Measurements from ENCODE around the gene GLIS1.

GLIS1 gene

DNA sequence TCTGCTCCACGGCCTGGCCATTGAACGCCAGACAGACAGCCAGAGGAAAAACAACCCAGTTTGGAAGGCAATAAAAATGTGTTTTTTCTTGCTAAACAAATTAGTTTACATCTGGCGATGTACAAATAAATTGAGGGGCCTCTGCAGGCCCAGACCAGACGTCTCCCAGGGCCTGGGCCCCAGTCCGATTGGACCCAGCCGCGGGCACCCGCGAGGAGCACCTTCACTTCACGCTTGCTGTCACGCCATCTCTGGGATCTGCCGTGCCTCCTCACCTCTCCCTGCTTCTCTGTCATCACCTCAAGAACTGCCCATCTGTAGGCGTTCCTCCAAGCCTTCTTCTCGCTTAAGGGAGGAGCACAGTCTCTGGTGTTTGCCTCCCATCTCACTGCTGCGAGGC, 61.5 kb downstream of the GLIS1 start:
- DNase-seq = no peak

DNA sequence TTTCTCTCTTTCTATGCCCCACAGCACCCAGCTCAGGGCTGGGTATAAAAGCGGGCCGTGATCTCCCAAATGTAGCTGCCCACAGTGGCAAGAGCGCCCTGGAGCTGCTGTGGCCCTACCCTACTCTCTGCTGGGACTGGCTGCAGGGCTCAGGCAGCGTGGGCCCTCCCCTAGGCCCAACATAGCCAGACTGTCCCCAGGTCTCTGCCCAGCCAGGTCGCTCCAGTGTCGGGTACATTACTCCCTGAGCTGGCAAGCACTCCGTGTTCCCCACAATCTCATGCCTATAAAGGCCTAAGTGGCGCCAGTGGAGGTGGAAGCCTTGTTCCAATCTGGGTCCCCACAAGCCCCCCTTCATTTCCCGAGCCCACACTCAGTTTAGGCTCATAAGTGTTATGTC, 66.2 kb downstream of the GLIS1 start:
- no peak for DNase-seq

DNA sequence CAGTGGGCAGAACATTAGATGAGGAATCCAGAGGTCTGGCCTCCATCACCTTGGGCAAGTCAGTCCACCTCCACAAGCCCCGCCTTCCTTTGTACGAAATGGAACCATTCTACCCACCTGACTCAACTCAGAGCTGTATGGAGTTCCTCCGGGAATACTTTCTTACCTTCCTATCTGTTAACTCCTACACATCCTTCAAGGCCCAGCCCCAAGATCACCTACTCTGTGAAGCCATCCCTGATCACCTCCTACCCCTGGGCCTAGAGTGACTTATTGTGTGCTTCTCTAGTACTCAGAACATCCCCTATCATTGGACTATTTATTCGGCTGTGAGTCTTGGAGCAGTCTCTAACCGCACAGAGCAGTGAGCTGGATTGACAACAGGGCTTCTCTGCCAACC, 66.7 kb downstream of the GLIS1 start:
- no peak for DNase-seq

DNA sequence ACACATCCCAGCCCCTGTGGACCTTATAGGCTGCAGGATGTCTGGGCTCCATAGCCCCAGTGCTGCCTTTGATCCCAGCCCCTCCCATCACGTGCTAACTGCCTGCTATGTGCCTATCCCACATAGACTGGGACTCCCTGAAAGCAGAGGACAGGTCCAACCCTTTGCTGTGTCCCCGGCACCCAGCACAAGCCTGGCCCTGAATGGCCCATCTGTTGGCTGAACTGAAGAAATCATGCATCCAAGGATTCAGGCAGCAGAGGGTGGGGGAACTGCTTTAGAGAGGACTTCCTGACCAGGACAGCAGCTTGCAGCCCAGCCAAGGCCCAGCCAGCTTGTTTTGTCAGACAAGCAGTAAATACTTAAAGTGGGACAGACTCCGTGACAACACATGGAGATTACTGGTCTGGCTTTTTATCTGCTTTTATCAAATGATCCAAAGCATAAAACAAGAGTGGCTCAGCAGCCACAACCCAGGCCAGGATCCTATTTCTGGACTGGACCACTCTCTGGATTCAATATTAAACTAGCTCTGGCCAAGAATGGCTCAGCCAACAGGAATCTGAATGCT, 69.3 kb downstream of the GLIS1 start:
- DNase-seq = peak in 1 of 14 donors; percentile 66

DNA sequence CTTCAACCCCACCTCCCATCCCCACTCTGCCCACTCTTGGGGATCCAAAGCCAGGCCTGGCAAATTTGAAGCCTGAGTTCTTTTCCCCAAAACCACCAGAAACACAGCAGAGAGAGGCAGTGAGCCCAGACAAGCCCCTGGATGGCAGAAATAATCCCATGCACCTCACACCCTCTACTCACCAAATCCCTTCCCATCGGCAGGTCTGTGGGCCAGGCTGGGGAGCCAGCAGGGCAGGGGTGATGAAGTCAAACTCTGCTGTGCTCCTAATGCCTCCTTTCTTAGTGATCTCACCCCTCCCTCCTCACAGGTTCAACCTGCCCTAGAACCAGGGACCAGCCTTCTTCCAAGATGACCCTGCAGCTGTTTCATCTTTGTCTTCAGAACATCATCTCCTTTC, 72.4 kb downstream of the GLIS1 start:
- DNase-seq = no peak

DNA sequence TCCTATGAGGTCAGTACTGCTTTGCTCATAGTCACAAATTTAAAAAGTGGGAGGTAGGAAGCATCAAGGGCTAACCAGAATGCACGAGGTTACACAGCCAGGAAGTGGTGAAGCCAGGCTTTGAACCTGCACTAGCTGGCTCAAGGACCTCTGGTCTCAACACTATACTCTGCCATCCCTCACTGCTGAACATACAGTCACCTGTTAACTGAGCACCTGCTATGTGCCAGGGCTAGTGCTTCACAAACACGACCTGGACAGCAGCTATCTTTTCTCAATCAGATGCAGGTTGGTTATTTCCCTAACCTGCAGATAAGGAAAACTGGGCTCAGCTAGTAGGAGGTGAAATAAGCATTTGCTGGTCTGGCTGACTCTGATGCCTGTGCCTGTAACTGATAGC, 73.0 kb downstream of the GLIS1 start:
- DNase-seq = no peak

DNA sequence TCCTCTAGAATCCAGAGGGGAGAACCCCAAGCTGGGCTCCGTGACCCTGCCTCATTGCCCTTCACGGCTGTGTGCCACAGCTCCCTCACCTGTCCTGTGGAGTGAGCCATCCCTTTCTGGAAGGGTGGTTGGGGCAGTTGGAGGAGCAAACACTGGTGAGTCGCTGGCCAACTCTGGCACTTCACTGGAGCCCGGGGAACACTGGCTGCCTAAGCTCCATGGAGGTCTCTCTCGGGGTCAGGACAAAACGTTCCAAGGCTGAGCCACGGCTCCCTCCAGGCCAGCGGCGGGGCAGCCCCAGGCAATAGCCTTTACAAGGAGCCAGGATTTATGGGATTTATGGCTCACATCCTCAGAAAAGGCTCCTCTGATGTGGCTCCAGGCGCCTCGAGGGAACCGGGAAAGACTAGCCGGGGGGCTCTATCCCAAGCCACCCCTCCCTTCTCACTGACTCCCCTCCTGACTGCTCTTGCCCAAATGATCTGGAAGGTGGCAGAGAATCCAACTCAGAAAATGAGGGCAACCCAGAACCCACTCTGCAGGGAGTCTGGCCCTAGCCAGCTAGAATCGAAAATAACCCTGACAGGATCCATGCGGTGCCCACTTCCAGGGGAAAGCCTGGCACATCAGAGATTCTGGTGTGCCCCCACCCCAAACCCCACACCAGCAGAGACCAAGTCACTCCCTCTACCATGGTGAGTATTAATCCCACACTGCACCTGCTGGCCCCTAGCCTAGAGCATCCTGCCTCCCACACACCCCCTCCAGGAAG, 75.2 kb downstream of the GLIS1 start:
- peak in 5 of 14 donors; percentile 7 to 83 (median 20) for DNase-seq

DNA sequence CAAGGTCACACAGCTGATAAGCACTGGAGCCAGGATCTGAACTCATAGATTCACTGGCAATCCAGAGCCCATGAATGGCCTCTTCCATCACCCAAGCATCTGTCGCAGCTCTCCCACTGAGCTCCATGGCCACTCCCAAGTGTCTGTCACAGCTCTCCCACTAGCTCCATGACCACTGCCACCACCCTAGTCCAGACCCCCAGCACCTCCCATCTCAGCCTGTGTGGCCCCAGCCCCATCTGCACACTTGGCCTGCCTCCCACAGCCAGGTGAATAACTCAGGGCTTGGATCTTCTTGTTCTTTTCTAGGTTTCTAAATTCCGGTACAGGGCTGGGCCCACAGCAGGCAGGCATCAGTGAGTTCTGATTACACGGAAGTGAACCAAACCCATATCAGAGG, 76.0 kb downstream of the GLIS1 start:
- no peak for DNase-seq

DNA sequence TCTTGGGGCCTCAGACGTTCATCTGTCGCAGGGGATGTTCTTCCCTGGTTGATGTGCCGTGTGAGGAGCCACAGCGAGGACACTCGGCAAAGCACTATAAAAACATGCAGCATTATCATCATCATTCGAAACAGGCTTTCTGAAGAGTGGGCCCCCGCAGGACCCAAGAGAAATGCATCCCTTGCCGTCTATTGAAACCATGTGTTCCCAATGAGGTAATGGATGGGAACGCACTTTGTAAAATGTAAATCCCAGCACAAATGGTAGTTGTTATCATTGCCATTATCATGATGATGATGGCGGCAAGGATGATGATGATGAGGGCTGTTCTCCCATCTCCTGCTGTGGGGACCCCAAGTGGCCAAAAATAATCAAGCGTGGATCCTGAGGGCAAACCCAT, 76.8 kb downstream of the GLIS1 start:
- no peak for DNase-seq

DNA sequence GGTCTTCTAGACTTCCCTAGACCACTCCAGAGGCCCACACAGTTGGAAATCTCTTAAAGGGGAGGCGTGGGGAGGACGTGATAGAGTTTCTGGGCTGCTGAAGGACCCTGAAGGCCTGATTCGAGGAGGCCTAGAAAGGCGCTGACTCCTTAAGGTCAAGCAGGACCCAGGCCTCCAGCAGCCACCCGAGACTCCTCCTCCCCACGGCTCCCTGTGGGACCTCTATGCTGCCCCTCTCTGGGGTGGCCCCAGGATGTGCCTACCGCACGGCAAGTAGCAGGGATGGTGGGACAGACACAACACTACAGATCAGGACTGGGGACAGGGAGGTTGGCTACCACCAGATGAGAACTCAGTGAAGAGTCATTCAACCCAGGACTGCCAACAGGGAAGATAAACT, 77.5 kb downstream of the GLIS1 start:
- no peak for DNase-seq

DNA sequence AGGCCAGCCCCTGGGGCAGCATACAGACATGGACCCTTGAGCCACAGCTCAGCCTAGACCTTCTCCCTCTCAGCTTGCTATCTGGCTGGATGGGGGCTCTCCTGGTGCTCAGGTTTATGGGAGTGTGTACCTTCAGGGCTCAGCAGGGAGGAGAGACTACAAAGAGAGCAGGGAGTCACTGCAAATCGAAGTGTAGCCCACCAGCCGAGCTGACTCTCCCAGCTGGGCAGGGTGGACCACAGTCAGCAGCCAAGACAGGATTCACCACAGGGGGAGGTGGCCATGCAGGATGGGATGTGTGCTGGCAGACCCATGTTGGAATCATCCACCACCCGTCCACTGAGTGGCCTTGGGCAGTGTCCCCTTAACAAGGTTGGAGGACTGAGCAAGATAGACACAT, 78.3 kb downstream of the GLIS1 start:
- DNase-seq = no peak

DNA sequence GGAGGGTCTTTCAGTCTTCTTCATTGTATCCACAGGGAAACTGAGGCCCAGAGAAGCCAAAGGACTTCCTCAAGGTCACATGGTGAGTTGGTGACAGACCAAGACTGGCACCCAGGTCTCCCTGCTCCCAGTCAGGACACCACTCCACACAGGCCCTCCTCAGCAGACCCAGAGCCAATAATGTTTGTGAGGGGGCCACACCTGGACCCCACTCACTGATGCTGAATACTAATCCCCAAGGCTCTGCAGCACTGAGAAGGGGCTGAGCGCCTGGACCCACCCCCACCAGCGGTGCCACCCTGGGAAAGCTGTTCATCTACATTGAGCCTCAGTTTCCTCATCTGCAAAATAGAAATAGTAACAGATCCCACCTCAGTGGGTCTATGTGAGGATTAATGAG, 79.5 kb downstream of the GLIS1 start:
- DNase-seq = no peak

DNA sequence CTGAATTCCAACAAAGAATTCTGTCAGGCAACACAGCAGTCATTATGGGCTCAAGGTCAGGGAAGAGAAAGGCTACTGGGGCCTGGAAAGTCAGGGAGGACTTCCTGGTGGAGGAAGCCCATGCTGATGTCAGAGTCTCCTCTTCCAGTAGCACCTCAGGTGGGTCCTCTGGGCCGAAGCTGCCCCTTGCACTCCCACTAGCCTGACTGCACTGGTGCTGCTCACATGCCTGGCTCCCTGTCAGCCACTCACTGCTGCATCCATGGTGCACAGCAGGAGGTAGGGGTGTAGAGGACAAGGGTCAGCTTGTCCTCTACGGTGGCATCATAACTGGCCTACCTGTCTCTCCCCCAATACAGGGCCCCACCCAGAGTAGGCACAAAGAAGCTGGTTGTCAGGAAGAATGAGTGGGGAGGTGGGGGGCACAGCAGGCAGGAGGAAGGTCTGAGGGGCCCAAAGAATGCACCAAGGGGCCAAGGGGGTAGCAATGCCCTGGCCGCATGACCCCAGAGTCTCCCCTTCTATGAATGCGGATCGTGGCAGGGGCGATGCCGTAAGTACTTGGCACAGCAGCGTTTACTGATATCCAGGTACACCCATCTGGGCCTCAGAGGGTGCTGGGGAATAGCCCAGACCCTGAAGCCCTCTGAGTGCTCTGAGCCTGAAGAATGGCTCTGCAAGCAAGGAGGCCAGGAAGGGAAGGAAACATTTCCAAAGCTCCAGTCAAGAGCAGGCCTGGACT, 80.3 kb downstream of the GLIS1 start:
- no peak for DNase-seq

DNA sequence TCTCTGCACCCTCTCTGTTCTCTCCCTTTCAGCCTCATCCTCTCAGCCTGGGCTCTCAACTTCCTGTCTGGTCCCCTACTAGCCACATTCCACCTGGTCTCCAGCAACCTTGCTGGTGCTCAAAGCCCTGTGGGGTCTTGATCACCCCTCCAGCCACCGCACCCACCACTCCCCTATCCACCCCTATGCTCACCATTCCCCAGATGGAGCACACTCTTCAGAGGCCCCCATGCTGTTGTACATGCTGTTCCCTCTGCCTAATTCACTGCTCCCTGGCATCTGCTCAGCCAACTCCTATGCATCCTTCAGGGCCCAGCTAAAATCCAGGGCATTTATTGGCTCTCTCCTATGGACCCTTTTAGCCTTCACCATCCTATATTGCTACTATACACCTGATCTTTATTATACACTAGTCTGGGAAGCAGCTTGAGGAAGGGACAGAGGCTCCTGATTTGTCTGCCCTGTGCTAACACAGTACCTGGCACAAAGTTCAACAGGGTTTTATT, 81.0 kb downstream of the GLIS1 start:
- DNase-seq = no peak

DNA sequence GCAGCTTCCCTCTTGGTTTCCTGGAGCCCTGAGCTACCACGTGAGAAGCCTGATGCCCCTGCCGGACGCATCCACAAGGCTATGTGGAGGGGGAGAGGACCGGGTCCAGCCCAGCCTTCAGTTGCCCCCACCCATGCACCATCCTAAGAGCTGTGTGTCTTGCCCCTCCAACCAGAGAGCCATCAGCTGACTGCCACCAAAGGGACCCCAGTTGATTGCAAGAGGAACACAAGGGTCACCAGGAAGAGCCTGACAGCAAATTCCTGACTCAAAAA, 81.5 kb downstream of the GLIS1 start:
- peak in 2 of 14 donors; percentile 6 to 14 for DNase-seq

DNA sequence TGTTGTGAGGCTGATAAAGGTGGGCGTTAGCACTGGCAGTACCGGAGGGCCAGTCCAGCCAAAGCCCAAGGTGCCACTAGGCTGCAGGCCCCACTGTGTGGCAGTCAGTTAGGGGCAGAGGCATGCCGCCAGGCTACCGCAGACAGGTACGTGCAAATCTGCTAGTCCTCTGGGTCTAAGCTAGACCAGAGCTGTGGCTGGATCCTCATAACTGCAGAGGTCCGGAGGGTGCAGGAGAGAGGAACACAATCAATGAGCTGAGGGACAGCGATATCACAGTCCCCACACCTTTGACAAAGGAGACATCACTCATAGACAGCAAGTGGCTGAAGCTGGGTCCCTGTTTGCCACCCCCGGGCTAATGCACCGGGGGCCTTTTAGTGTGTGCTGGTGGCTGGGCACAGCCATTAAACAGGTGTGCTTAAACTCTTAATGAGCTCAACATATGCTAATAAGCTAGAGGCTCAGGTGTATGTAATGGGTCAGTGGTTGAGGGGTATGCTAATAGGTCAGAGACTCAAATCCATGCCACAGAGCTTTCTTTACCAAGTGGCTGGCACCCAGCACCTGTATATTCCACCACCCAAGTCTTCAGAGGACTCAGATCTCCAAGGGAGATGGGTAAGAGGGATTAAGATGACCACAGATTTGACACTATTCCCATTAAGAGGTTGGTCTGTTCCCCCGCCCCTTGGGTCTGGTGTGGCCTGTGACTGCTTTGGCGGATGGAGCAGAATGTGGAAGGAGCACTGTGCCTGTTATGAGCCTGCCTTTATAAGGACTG, 82.0 kb downstream of the GLIS1 start:
- DNase-seq = no peak

DNA sequence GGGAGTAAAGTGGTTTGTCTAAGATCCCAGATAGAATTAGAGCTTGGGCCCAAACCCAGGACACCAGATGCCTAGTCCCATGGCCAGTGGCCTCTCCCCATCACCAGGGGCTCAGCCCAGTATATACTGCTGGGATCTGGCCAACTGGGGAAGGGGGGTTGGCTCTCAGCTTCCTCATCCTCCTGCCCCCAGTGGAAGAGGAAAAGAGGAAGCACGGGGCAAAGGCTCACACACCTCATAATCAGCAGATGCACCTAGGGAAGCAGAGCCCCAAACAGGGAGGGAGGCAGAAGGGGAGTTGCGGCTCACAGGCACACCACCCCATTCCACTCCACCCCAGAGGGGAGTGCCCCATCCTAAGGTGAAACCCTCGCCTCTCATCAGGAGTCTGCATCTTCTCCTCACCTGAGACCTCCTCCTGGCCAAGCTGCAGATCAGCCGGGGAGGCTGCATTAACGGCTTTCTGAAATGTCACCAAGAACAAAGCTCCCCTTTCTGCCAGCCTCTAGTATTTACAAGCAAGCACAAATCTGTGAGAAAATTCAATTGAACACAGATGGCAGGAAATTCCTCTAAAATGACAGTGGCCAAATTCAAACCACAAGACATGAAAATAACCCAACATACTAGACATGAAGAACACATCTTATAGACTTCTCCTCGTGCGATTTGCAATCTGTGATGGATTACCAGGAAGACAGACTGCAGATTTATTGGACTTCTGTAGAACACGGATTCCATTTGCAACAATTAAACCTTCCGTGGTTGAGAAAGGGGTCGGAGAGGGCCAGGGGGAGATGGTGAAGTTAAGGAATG, 82.8 kb downstream of the GLIS1 start:
- DNase-seq = no peak

DNA sequence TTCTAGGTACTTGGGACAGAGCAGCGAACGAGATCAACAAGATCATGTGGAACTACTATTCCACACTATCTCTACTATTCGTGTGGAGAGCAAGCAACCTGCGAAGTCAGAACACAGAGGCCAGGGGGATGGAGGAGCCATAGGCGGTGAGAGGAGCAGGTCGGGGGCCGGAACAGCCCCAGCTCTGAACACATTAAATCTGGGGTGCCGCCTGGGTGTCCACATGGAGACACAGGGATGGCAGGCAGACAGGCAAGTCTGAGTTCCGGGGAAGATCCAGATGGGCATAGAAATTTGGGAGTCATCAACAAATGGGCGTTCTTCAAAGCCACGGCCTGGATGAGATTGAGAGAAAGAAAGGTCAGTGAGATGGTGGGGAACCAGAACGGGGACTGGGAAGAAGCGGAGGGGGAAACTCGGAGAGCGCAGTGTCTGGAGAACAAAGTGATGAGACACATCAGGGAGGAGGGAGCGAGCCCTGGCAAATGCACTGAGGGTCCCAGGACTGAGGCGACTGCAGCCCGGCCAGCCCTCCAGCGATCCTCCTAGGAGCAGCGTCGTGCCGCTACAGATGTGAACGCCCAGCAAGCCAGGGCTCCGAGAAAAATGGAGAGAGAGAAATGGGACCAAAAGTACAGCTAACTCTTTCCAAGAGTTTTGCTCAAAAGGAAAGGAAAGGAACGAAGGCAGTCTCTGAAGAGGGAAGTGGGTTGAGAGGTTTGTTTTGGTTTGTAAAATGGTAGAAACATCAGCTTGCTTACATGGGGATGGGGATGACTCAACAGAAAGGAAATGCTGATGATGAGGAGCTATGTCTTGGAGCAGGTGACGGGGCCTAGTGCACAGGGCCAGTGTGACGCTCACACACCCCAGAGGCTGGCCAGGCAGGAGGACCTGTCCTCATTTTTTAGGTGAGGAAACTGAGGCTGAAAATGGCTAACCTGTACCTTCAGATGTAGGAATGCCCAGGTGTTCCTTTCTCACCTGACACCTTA, 84.5 kb downstream of the GLIS1 start:
- DNase-seq = no peak

DNA sequence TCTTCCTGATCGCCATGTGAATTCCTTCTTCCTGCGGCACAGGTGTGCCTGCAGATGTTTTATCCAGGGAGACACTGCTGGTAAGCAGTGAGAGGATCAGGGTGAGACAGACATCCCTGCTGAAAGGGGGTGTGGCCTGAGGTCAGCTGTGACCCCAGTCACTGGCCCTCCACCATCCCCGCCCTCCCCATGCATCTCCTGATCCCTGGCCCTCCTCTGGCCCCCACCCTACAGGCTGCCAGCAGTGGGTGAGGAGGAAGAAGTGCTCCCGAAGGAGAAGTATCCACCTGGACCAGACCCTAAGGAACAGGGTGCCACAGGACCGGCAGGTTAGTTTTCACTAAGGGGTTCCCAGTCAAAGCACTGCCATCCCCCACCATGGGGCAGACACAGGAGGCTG, 85.3 kb downstream of the GLIS1 start:
- no peak for DNase-seq

DNA sequence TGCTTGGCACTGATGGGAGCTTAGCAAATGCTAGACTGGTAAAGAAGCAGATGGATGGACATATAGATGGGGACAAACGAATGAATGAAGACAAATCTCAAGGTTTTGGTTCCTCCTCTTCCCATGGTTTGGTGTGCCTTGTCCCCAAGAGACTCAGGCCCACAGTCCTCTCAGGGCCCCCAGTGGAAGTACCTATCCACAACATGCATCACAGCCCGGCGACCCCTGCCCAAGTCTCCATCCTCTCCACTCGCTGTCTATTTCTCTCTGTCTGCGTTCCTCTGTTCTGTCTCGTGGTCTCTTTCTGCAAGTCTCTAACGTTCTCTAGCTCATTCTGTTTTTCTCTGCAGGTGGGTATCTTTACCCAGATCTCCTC, 85.8 kb downstream of the GLIS1 start:
- no peak for DNase-seq
